MM.1S (cell line): Measurements from ENCODE around the gene GBP2.

Experiments used
- CTCF ChIP-seq: fragments of 300-600 bp; sonication (generic); IDR thresholded peaks from 2 replicates; pipeline ENCODE4 v1.5.1; 2016; ENCODE audit warnings: antibody characterized with exemption, low read length, mixed read lengths
- EZH2 ChIP-seq: fragments of 300-600 bp; sonication (generic); optimal IDR thresholded peaks from 2 replicates; pipeline ENCODE3; 2017; ENCODE audit warnings: low read depth, mild to moderate bottlenecking, antibody characterized with exemption, low read length, mixed read lengths

GRCh38 chr1:89102021-89102420 is 23.9 kb downstream of the GBP2 start:
- TF ChIP-seq CTCF, result no peak
- no peak for TF ChIP-seq EZH2
